NCI-H2227 (cell line): ENCODE data around the gene CDK14.

Source experiments
- DNase-seq: peaks from one replicate; lab custom pipeline; 2025; ENCODE audit not compliant: unreplicated experiment; lab: John Stamatoyannopoulos, UW

CDK14 gene

GRCh38 chr7:90988516-90988915 lies 392.4 kb downstream of the CDK14 start:
- DNase-seq: no peak

GRCh38 chr7:90988996-90989765 lies 393.1 kb downstream of the CDK14 start:
- no peak for DNase-seq

- no peak for DNase-seq
These were observed 398.0 kb downstream of the CDK14 start for GRCh38 chr7:90994121-90994520.

- DNase-seq: no peak
These were observed 398.5 kb downstream of the CDK14 start for GRCh38 chr7:90994601-90995000.

- DNase-seq: no peak
These were observed 399.9 kb downstream of the CDK14 start for GRCh38 chr7:90995996-90996395.

- no peak for DNase-seq
These were observed 404.2 kb downstream of the CDK14 start for GRCh38 chr7:90999989-91000979.

- DNase-seq: no peak
These were observed 408.9 kb downstream of the CDK14 start for GRCh38 chr7:91005024-91005423.

- no peak for DNase-seq
These were observed 409.7 kb downstream of the CDK14 start for GRCh38 chr7:91005841-91006240.

GRCh38 chr7:91007371-91007770 lies 411.2 kb downstream of the CDK14 start:
- DNase-seq: no peak

GRCh38 chr7:91013078-91013477 lies 417.0 kb downstream of the CDK14 start:
- no peak for DNase-seq

GRCh38 chr7:91019686-91020385 lies 423.7 kb downstream of the CDK14 start:
- DNase-seq: no peak

GRCh38 chr7:91020636-91021385 lies 424.7 kb downstream of the CDK14 start:
- DNase-seq: no peak

- DNase-seq: no peak
These were observed 425.8 kb downstream of the CDK14 start for GRCh38 chr7:91021956-91022355.

GRCh38 chr7:91025906-91026390 lies 429.8 kb downstream of the CDK14 start:
- DNase-seq: no peak

- DNase-seq: no peak
These were observed 433.6 kb downstream of the CDK14 start for GRCh38 chr7:91029688-91030087.

- no peak for DNase-seq
These were observed 434.7 kb downstream of the CDK14 start for GRCh38 chr7:91030680-91031380.

- DNase-seq: no peak
These were observed 435.6 kb downstream of the CDK14 start for GRCh38 chr7:91031757-91032156.

GRCh38 chr7:91033574-91033973 lies 437.5 kb downstream of the CDK14 start:
- DNase-seq: no peak

- no peak for DNase-seq
These were observed 438.6 kb downstream of the CDK14 start for GRCh38 chr7:91034459-91035368.
